A375 (cell line): ENCODE data around the gene BACE1. TPM values are rescaled to one million over a fixed set of nuclear protein-coding genes. Genes with fewer than 3 reads are reported as not detected.

Source experiments
- small RNA-seq: library from RNA; depleted of rRNA; stranded (forward); fragments of <200 nt; gene quantifications from one replicate; pipeline ENCODE3, GENCODE V24; 2014
- total RNA-seq: library from RNA; depleted of rRNA; stranded (reverse); fragments of >200 nt; shearing (Covaris generic); gene quantifications from 2 replicates; pipeline ENCODE4 v1.2.3, GENCODE V29; 2014; rRNA removed

Gene BACE1
- total RNA-seq = 17.3 and 25.3 TPM in 2 replicates

GRCh38 chr11:117316197-117316961 lies at the start of gene BACE1:
TSS of gene BACE1 (minus strand) at chr11:117316256. CDS start at chr11:117315795, 461 bp downstream.

GRCh38 chr11:117327567-117328374 lies 11.7 kb upstream of the BACE1 start, which contains the start of gene CEP164:
TSS of gene CEP164 (plus strand) at chr11:117327854. CDS start at chr11:117338587, 10,733 bp downstream.

GRCh38 chr11:117290809-117291396 lies 25.2 kb downstream of the BACE1 start, which contains the start of gene BACE1-AS:
TSS of gene BACE1-AS (plus strand) at chr11:117291346.

Small RNA genes lying within 50 kb of the gene (small RNA-seq; reads per million reads assigned to genes)
- gene RF00564 = not detected

Other genes with a start within 250 kb of the BACE1 start
- gene SIK3, start 217.8 kb downstream of the BACE1 start, total RNA-seq = 12.2 and 13.6 TPM in 2 replicates
- gene PAFAH1B2, start 172.0 kb downstream of the BACE1 start, total RNA-seq = 80.2 and 112 TPM in 2 replicates
- gene SIDT2, start 137.5 kb downstream of the BACE1 start, total RNA-seq = 13.7 and 21.2 TPM in 2 replicates
- 4.1 and 7.0 TPM in 2 replicates for gene TAGLN, start 116.9 kb downstream of the BACE1 start, total RNA-seq
- gene PCSK7, start 84.2 kb downstream of the BACE1 start, total RNA-seq = 41.5 and 46.0 TPM in 2 replicates
- 10.9 and 12.3 TPM in 2 replicates for gene RNF214, start 83.6 kb downstream of the BACE1 start, total RNA-seq
- 3.3 and 4.1 TPM in 2 replicates for gene BACE1-AS, start 24.9 kb downstream of the BACE1 start, total RNA-seq
- gene CEP164, start 11.6 kb upstream of the BACE1 start, total RNA-seq = 57.0 and 66.1 TPM in 2 replicates